Measurements from ENCODE around the gene CACNA1C.
"Not testable (repeated sequence)": the region's sequence is repeated elsewhere in the genome, so short reads cannot be mapped to it uniquely, and the experiment has no call there.

CACNA1C gene

GRCh38 chr12:2135661-2136418, 83.1 kb downstream of the CACNA1C start:
- in situ Hi-C loops (cut with MboI; ENCODE audit: low sequenced_read_pairs) = not testable (repeated sequence)

GRCh38 chr12:2136901-2137300, 84.1 kb downstream of the CACNA1C start:
- in situ Hi-C loops (cut with MboI; ENCODE audit: low sequenced_read_pairs) = no loop called here

- in situ Hi-C loops (cut with MboI; ENCODE audit: low sequenced_read_pairs) = no loop called here
Measured at GRCh38 chr12:2137711-2138110, 84.9 kb downstream of the CACNA1C start.

- in situ Hi-C loops (cut with MboI; ENCODE audit: low sequenced_read_pairs) = no loop called here
Measured at GRCh38 chr12:2138294-2138693, 85.5 kb downstream of the CACNA1C start.

GRCh38 chr12:2138871-2139308, 86.1 kb downstream of the CACNA1C start:
- in situ Hi-C loops (cut with MboI; ENCODE audit: low sequenced_read_pairs) = no loop called here

- in situ Hi-C loops (cut with MboI; ENCODE audit: low sequenced_read_pairs) = no loop called here
Measured at GRCh38 chr12:2139651-2140050, 86.9 kb downstream of the CACNA1C start.

- in situ Hi-C loops (cut with MboI; ENCODE audit: low sequenced_read_pairs) = no loop called here
Measured at GRCh38 chr12:2140858-2141519, 88.2 kb downstream of the CACNA1C start.

GRCh38 chr12:2142068-2142467, 89.3 kb downstream of the CACNA1C start:
- in situ Hi-C loops (cut with MboI; ENCODE audit: low sequenced_read_pairs) = no loop called here

GRCh38 chr12:2144951-2145350, 92.2 kb downstream of the CACNA1C start:
- in situ Hi-C loops (cut with MboI; ENCODE audit: low sequenced_read_pairs) = no loop called here

- in situ Hi-C loops (cut with MboI; ENCODE audit: low sequenced_read_pairs) = no loop called here
Measured at GRCh38 chr12:2145433-2145998, 92.7 kb downstream of the CACNA1C start.

GRCh38 chr12:2147335-2147734, 94.5 kb downstream of the CACNA1C start:
- in situ Hi-C loops (cut with MboI; ENCODE audit: low sequenced_read_pairs) = no loop called here

- in situ Hi-C loops (cut with MboI; ENCODE audit: low sequenced_read_pairs) = no loop called here
Measured at GRCh38 chr12:2149091-2149490, 96.3 kb downstream of the CACNA1C start.

GRCh38 chr12:2150833-2151232, 98.0 kb downstream of the CACNA1C start:
- in situ Hi-C loops (cut with MboI; ENCODE audit: low sequenced_read_pairs) = no loop called here

- in situ Hi-C loops (cut with MboI; ENCODE audit: low sequenced_read_pairs) = no loop called here
Measured at GRCh38 chr12:2151391-2151790, 98.6 kb downstream of the CACNA1C start.

GRCh38 chr12:2152134-2152533, 99.3 kb downstream of the CACNA1C start:
- in situ Hi-C loops (cut with MboI; ENCODE audit: low sequenced_read_pairs) = no loop called here

GRCh38 chr12:2154050-2154449, 101.3 kb downstream of the CACNA1C start:
- in situ Hi-C loops (cut with MboI; ENCODE audit: low sequenced_read_pairs) = no loop called here

- in situ Hi-C loops (cut with MboI; ENCODE audit: low sequenced_read_pairs) = no loop called here
Measured at GRCh38 chr12:2154521-2154920, 101.7 kb downstream of the CACNA1C start.

- in situ Hi-C loops (cut with MboI; ENCODE audit: low sequenced_read_pairs) = no loop called here
Measured at GRCh38 chr12:2156333-2156732, 103.5 kb downstream of the CACNA1C start.

- in situ Hi-C loops (cut with MboI; ENCODE audit: low sequenced_read_pairs) = no loop called here
Measured at GRCh38 chr12:2160043-2160442, 107.3 kb downstream of the CACNA1C start.

GRCh38 chr12:2161473-2161872, 108.7 kb downstream of the CACNA1C start:
- in situ Hi-C loops (cut with MboI; ENCODE audit: low sequenced_read_pairs) = no loop called here

- in situ Hi-C loops (cut with MboI; ENCODE audit: low sequenced_read_pairs) = no loop called here
Measured at GRCh38 chr12:2163177-2163941, 110.6 kb downstream of the CACNA1C start.

All from HL-60/S4 treated with retinoic acid at 250 ng/mL for 4 days and 3 days (cell line).